HTR-8/SVneo (cell line): ENCODE data around the gene RASGEF1C.
"Not testable (repeated sequence)": the region's sequence is repeated elsewhere in the genome, so short reads cannot be mapped to it uniquely, and the experiment has no call there.

Experiments
- DNase-seq: peaks from one replicate; pipeline ENCODE4 v3.0.0; 2011; ENCODE audit warnings: low spot score, mixed read lengths; ENCODE audit not compliant: insufficient read length
- FAIRE-seq: peaks from 2 replicates; lab custom pipeline; 2011; peaks lifted over from hg19 to GRCh38; lab: Jason Lieb, UNC

The RASGEF1C gene

DNA sequence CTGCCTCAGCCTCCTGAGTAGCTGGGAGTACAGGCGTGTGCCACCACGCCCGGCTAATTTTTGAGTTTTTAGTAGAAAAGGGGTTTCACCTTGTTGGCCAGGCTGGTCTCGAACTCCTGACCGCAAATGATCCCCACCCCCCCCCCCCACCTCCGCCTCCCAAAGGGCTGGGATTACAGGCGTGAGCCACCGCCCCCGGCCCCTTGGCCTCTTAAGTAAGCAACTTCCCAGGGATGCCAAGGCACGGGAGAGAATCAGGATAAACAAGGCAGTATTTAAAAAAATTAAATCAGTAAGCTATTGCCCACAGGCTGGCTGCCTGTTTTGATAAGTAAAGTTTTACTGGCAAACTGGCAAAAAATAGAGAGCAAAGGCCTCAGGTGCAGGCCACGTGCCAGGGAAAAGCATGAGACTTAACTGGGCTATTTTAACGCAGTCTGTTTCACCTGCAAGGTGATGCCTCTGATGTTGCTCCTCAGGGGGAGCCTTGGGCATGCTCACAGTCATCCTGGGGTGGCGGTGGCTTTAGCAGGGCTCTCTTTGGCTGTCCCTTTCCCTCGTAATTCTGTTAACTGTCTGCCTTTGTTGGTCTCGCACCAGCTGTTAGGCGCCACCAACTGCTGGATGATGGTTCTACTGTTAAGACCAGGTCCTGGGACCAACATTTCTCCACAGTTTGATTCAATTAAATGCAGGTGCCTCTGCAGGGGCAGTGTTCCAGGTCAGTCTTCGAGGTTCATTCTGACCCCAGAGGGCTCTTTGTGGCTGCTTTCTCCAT lies 118.1 kb downstream of the RASGEF1C start:
- FAIRE-seq (no peak), DNase-seq (peak; percentile 47)

DNA sequence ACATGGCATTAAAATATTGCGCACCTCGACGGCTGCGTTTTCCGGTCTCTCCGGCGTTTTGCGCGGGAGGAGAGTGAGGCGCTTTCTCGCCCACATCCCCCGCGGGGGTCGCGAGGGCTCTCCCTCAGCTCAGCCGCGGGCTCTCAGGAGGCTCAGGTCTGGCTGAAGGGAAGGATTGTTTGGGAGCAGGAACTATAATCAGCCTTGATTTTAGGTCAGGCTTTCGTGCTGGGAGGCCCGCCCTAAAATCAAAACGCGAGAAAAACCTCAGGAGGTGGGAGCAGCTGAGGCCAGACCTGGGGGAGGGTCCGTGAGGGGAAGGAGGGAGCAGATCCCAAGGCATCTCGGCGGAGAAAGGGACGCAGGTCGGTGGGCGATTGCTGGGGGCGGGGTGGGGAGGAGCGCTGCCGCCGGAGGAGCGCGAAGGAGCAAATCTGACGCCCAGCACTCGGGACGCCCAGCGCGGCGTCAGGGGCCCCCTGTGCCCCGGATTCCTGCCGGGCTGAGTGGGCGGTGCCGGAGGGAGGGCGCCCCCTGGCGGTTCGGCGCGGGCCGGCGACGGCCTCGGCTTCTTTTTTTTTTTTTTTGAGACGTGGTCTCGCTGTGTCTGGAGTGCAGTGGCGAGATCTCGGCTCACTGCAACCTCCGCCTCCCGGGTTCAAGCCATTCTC lies 118.8 kb downstream of the RASGEF1C start:
- FAIRE-seq (peak; percentile 26), DNase-seq (peak; percentile 81)

- DNase-seq, FAIRE-seq: not testable (repeated sequence)
These were observed 119.4 kb downstream of the RASGEF1C start for GRCh38 chr5:180089628-180090027.

DNA sequence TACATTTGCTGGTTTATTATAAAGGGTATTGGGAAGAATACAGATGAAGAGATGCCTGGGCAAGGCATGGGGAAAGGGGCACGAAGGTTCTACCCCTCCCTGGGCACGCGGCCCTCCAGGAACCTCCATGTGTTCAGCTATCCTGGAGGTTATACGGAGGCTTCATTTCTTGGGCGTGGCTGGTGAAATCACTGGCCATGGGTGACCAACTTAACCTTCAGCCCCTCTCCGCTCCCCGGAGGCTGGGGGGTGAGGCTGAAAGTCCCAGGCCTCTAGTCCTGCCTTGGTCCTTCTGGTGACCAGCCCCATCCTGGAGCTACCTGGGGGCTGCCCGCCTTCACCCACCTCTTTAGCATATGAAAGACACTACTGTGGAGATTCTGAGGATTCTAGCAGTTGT lies 120.5 kb downstream of the RASGEF1C start:
- DNase-seq (no peak), FAIRE-seq (no peak)

GRCh38 chr5:180086816-180087399 lies 122.1 kb downstream of the RASGEF1C start:
- DNase-seq (no peak), FAIRE-seq (no peak)

- FAIRE-seq (no peak), DNase-seq (no peak)
These were observed 123.2 kb downstream of the RASGEF1C start for GRCh38 chr5:180085837-180086236.

DNA sequence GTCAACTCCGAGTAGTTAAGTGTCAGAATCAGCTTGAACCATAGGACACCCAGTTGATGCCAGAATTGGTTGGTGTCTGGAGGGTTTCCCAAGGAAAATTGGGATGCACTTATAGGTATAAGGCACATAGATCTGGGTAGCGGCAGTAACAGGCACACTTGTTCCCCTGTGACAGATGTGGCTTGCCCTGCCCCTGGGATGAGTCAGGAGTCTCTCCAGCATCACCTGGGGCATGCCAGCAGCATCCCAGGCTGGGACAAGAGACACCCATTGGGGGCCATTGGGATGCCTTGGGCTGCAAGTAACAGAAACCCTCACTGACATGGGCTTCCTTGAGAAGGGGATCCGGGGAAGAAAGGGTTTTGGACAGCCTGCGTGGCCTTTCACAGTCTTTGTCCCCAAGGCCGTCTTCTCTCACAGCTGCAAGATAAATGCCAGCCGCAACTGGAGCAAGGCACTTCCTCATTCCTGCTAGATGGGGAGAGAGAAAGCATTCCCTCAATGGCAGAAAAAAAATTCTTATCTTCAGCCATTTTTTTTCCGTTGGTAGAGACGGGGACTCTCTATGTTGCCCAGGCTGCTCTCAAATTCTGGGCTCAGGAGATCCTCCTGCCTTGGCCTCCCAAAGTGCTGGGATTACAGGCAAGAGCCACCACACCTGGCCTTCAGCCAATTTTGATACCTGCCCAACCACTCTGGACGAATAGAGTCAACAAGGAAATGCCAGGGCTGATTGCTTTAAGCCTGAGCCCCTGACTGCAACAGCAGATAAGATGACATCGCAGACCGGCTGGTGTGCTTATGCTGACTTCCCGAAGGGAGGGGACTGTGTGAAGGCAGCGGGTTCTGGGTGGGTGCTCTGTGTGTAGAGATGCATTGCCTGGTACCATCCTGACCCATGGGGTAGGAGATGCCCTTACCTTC lies 124.1 kb downstream of the RASGEF1C start:
- FAIRE-seq (no peak), DNase-seq (no peak)

- FAIRE-seq (no peak), DNase-seq (no peak)
These were observed 125.4 kb downstream of the RASGEF1C start for GRCh38 chr5:180083529-180084060.

- FAIRE-seq = no peak
These were observed 126.2 kb downstream of the RASGEF1C start for GRCh38 chr5:180082633-180083420.

GRCh38 chr5:180081481-180081880 lies 127.5 kb downstream of the RASGEF1C start:
- DNase-seq (no peak), FAIRE-seq (no peak)

More at GRCh38 chr5:180082633-180083420, 126.2 kb downstream of the RASGEF1C start:
- no peak for DNase-seq

DNA sequence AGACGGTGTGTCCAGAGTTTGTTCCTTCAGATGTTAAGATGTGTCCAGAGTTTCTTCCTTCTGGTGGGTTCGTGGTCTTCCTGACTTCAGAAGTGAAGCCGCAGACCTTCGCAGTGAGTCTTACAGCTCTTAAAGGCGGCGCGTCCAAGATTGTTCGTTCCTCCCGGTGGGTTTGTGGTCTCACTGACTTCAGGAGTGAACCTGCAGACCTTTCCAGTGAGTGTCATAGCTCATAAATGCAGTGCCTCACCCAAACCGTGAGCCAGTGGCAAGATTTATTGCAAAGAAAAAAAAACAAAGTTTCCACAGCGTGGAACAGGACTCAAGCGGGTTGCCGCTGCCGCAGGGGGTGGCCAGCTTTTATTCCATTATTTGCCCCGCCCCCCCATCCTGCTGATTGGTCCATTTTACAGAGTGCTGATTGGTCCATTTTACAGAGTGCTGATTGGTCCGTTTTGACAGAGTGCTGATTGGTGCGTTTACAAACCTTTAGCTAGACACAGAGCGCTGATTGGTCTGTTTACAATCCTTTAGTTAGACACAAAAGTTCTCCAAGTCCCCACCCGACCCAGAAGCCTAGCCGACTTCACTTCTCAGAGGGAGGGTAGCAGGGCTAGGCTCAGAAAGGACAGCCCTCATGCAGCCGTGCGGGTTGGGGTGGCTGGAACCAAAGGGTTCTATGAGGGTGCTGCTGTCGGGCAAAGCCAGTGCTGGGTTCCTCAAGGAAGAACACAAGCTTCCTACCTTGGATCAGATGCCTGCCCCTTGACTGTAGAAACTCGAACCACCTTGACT lies 128.3 kb downstream of the RASGEF1C start:
- FAIRE-seq (no peak), DNase-seq (no peak)

DNA sequence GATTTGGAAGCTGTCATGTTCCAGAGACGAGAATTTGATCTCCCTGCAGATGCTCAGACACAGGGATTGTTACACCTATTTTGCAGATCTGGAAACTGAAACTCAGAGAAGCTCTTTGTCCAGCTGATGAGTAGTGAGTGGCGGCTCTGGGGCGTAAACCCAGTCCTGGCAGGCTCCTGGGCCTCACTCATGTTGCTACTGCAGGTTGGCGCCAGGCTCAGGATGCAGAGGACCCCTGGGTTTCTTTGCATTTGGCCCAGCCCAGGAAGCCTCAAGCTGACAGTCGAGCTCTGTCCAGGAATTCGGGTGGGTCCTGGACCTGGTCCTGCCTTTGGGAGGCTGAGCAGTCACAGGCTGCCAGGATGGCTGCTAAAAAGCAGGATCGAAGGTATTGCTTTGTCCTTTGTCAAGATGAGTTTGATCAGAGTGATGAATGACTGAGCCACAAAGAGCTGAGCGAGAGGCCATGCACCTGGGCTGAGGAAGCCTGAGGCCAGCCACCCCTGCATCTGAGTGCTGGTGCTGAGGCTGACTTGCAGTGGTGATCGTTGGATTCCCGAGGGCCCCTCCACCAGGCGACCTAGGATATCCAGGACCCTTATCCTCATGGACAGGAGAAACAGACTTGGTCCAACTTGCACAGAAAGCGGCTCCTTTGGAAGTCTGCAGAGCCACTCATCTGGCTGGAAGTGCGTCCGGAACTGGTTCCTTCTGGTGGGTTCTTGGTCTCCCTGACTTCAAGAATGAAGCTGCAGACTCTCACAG lies 129.1 kb downstream of the RASGEF1C start:
- FAIRE-seq = no peak
- DNase-seq = no peak

DNA sequence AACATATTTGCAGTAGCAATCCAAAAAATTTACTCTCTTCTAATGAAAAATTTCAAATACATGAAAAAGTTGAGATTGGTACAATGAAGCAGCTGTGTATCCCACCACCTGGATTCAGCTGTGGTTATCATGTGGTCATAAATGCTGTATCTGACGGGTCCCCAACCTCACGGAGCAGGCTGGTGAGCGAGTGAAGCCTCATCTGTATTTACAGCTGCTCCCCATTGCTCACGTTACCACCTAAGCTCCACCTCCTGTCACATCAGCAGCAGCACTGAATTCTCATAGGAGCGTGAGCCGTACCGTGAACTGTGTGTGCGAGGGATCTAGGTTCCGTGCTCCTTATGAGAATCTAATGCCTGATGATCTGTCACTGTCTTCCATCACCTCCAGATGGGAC lies 130.7 kb downstream of the RASGEF1C start:
- no peak for FAIRE-seq
- no peak for DNase-seq

GRCh38 chr5:180077594-180078284 lies 131.3 kb downstream of the RASGEF1C start:
- FAIRE-seq (no peak), DNase-seq (no peak)

- no peak for FAIRE-seq
- DNase-seq = no peak
These were observed 133.3 kb downstream of the RASGEF1C start for GRCh38 chr5:180075703-180076102.

GRCh38 chr5:180074462-180074861 lies 134.5 kb downstream of the RASGEF1C start:
- DNase-seq (no peak), FAIRE-seq (no peak)

DNA sequence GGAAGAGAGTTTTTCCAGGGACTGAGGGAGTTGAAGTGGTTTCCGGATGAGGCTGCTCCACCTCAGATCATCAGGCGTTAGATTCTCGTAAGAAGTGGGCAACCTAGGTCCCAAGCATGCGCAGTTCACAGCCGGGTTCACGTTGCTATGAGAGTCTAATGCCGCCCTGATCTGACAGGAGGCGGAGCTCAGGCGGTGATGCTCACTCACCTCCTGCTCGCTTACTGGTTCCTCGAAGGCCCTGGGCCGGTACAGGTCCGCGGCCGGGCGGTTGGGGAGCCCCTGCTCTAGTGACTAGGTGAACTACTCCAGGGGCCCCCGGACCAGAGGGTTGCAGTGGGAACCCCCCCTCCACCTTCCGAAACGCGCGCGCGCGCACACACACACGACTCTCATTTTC lies 136.5 kb downstream of the RASGEF1C start:
- FAIRE-seq (no peak), DNase-seq (no peak)
